HUDEP-2 (cell line): Measurements from ENCODE around the gene ZNF101.
A peak's percentile ranks its signal among the peaks of the same experiment; 100 is the strongest.
"Not testable (repeated sequence)": the region's sequence is repeated elsewhere in the genome, so short reads cannot be mapped to it uniquely, and the experiment has no call there.

Experiments
- DNase-seq, 76 experiments: peaks; one replicate each; lab custom pipeline; 2025; ENCODE audit not compliant: unreplicated experiment in 76 of 76; lab: John Stamatoyannopoulos, UW

Gene ZNF101

DNA sequence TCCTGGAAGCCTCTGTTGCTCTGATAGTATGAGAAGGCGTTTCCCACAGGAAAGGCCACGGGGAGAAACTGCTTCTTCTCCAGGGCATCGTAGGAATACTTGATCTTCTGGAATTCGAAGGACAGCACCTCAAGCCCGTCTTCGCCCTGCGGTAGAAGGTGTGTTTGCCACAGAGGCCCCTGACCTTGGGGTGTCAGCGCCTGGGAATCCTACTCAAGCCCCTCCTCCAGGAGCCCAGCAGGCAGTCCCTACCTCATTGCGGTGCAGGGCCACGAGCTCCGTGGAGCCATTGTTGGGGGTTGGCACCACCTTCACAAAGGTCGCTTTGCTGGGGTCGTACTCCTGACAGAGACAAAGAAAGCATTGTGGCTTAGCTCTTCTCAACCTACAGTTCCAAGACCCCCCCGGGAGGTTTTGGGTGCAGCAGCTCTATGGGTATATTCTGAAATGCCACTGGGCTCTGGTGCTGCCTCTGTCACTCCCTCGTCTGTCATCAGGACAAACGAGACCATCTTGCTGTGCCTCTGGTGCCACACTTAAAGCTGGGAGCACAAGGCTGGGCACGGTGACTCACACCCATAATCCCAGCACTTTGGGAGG, 8.9 kb upstream of the ZNF101 start:
- no peak for DNase-seq

DNA sequence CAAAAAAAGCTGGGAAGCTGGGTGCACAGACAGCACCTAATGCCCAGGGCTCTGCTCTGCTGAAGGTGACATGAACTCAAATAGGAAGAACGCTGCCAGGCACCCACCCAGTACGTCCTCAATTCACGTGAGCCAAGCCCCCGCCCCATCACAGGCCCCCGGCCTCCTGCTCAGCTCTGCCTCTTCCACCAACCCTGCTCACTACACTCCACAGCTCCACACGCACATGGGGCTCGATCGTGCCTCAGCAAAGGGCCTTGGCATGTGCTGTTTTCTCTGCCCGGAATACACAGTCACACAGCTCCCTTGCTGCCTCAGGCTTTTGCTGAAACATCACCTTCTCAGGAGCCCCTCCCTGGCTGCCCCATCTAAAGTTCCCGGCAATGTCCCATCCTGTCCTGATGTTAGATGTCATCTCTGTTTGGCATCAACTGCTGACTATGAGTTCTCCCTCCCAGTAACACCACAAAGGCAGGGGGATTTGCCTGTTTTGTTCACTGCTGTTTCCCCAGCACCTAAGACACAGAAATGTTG, 7.4 kb upstream of the ZNF101 start:
- no peak for DNase-seq

DNA sequence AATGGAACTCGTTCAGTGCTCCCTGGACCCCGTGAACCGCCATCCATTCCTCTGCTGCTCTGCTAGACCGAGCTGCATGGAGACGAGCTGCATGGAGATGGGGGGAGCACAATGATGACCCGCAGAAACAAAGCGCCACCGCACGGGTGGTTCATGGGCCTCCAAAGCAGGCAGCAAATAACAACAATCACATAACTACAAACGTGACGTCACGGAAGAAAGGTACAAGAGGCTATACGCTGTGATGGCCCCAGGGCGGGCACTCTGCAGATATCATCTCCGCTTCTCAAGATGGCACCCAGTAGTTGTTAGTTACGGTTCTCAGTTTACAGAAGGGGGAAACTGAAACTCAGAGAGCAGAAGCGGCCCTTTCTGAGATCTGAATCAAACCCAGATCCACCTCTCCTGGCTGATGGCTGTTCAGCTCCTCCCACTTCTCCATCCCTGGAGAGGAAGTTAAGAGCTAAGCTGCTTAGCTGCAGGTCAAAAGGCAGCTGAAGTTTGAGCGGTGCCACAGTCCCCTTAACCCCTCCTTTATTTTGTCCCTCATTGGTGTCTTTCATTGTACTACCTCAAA, 6.9 kb upstream of the ZNF101 start:
- peak in 9 of 76 experiments; percentile 7 to 40 (median 21) for DNase-seq

- no peak for DNase-seq
Observed at GRCh38 chr19:19662344-19662743, 6.3 kb upstream of the ZNF101 start.

GRCh38 chr19:19662871-19663255, 5.8 kb upstream of the ZNF101 start:
- DNase-seq, result peak in 1 of 76 experiments; percentile 19

- DNase-seq, result peak; percentile 82 to 100 (median 98)
Observed at GRCh38 chr19:19663256-19664120, 5.2 kb upstream of the ZNF101 start, which contains the start of gene ATP13A1. Gene ATP13A1 (minus strand): TSS chr19:19663676. CDS start chr19:19663666, 10 bp downstream.

DNA sequence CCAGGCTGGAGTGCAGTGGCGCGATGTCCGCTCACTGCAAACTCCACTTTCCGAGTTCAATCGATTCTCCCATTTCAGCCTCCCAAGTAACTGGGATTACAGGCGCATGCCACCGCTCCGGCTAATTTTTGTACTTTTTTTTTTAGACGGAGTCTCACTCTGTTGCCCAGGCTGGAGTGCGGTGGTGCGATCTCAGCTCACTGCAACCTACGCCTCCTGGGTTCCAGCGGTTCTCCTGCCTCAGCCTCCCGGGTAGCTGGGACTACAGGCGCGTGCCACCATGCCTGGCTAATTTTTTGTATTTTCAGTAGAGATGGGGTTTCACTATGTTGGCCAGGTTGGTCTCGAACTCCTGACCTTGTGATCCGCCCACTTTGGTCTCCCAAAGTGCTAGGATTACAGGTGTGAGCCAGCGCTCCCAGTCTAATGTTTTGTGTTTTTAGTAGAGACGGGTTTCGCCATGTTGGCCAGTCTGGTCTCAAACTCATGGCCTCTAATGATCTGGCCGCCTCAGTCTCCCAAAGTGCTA, 3.2 kb upstream of the ZNF101 start:
- not testable (repeated sequence) for DNase-seq

GRCh38 chr19:19670070-19670551, 1.5 kb downstream of the ZNF101 start:
- no peak for DNase-seq

DNA sequence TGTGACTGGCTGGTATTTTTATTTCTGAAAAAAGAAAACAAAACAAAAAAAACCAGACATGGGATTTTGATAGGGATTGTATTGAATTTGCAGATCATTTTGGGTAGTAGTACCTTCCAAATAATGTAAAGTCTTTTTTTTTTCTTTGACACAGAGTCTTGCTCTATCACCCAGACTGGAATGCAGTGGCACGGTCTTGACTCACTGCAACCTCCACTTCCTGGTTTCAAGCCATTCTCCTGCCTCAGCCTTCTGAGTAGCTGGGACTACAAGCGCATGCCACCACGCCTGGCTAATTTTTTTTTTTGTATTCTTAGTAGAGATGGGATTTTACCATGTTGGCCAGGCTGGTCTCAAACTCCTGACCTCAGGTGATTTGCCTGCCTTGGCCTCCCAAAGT, 4.2 kb downstream of the ZNF101 start:
- DNase-seq, result no peak

GRCh38 chr19:19674315-19674714, 5.7 kb downstream of the ZNF101 start:
- no peak for DNase-seq

- no peak for DNase-seq
Observed at GRCh38 chr19:19677579-19677978, 8.9 kb downstream of the ZNF101 start.

DNA sequence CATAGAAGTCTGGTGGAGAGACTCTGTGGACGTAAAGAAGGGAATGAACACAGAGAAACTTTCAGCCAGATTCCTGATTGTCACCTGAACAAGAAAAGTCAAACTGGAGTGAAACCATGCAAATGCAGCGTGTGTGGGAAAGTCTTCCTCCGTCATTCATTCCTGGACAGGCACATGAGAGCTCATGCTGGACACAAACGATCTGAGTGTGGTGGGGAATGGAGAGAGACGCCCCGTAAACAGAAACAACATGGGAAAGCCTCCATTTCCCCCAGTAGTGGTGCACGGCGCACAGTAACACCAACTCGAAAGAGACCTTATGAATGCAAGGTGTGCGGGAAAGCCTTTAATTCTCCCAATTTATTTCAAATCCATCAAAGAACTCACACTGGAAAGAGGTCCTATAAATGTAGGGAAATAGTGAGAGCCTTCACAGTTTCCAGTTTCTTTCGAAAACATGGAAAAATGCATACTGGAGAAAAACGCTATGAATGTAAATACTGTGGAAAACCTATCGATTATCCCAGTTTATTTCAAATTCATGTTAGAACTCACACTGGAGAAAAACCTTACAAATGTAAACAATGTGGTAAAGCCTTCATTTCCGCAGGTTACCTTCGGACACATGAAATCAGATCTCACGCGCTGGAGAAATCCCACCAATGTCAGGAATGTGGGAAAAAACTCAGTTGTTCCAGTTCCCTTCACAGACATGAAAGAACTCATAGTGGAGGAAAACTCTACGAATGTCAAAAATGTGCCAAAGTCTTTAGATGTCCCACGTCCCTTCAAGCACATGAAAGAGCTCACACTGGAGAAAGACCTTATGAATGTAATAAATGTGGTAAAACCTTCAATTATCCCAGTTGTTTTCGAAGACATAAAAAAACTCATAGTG, 10.8 kb downstream of the ZNF101 start:
- no peak for DNase-seq

DNA sequence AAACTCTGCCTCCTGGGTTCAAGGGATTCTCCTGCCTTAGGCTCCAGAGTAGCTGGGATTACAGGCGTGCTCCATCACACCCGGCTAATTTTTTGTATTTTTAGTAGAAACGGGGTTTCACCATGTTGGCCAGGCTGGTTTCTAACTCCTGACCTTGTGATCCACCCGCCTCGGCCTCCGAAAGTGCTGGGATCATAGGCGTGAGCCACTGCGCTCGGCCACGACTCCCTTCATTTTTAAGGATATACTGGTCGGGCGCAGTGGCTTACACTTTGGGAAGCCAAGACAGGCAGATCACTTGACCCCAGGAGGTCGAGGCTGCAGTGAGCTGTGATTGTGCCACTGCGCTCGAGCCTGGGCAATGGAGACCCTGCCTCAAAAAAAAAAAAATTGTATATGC, 17.5 kb downstream of the ZNF101 start:
- DNase-seq, result not testable (repeated sequence)

- no peak for DNase-seq
Observed at GRCh38 chr19:19686580-19686979, 17.9 kb downstream of the ZNF101 start.

DNA sequence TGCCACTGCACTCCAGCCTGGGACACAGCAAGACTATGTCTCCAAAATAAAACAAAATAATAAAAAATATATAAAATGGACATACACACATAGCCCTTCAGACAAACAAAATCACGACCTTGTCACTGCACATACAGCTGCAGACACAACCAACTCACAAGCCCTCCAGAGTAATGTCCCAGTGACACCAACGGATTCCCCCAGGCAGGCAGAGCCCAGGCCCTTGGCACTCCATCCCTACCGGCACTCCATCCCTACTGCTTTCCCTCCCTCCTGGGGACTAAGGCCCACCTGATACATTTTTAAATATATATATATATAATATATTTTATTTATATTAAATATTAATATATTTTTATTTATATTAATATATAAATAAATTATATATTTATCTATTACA, 18.5 kb downstream of the ZNF101 start:
- peak in 11 of 76 experiments; percentile 2 to 22 (median 5) for DNase-seq

DNA sequence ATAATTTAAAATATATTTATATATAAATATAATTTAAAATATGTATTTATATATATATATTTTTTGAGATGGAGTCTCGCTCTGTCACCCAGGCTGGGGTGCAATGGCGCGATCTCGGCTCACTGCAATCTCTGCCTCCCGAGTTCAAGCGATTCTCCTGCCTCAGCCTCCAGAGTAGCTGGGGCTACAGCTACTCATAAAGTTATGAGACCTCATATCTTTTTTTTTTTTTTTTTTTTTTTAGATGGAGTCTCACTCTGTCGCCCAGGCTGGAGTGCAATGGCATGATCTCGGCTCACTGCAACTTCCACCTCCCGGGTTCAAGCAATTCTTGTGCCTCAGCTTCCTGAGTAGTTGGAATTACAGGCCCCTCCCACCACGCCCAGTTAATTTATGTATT, 20.4 kb downstream of the ZNF101 start:
- peak in 5 of 76 experiments; percentile 2 to 20 (median 5) for DNase-seq

DNA sequence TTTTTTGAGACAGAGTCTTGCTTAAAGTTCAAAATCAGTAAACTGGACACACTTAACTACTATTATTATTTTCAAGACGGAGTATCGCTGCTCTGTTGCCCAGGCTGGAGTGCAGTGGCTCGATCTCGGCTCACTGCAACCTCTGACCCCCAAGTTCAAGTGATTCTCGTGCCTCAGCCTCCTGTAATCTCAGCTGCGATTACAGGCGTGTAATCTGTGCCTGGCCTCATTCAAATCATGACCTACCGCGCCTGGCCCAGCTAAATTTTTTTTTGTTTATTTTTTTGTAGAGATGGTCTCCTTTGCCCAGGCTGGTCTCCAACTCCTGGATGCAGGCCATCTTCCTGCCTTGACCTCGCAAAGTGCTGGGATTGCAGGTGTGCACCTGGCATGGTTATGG, 23.0 kb downstream of the ZNF101 start:
- no peak for DNase-seq

DNA sequence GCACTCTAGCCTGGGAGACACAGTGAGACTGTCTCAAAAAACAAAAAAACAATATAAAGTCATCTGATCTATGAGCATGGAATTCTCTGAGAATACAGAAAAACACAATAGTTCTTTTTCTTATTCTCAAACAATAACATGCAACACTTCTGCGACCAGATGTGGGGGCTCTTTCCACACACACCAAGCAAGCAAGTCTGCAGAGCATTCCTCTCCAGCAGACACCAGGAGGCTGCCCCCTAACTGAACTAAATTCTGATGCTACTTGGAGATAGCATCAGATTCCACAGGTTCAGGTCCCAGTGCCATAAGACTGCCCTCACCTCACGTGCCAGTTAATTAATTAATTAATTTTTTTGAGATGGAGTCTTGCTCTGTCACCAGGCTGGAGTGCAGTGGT, 27.7 kb downstream of the ZNF101 start:
- no peak for DNase-seq

DNA sequence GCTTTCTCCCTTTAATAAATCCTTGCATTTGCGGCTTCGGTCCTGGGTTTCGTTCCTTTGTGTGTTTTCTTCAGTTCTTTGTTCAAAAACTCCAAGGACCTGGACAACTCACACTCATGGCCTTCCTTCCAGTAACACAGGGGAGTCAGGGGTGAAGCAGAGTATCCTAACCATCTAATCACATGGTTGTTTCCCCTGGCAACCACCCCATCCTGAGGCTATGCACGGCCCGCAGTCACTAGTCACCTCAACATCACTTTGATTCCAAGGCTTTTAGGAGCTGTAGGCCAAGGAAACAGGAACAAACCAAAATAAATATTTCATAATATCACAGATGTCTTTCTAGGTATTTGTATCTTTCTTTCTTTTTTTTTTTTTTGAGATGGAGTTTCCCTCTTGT, 28.9 kb downstream of the ZNF101 start:
- DNase-seq, result no peak

- not testable (repeated sequence) for DNase-seq
Observed at GRCh38 chr19:19700493-19700892, 31.9 kb downstream of the ZNF101 start.
